Measurements from ENCODE around the gene SERPINA12.

The SERPINA12 gene

GRCh38 chr14:94509356-94509755 lies at the start of gene SERPINA12:
Gene SERPINA12, minus strand, starts transcription at chr14:94509469. Its CDS starts 11,072 bp downstream, at chr14:94498397.
- DNase-seq (ENCODE audit: low spot score), result no peak

- DNase-seq (ENCODE audit: low spot score), result no peak
Measured at GRCh38 chr14:94558842-94559241, 49.6 kb upstream of the SERPINA12 start.

- no peak for DNase-seq (ENCODE audit: low spot score)
Measured at GRCh38 chr14:94557327-94557726, 48.1 kb upstream of the SERPINA12 start.

- no peak for DNase-seq (ENCODE audit: low spot score)
Measured at GRCh38 chr14:94555991-94556390, 46.7 kb upstream of the SERPINA12 start.

DNA sequence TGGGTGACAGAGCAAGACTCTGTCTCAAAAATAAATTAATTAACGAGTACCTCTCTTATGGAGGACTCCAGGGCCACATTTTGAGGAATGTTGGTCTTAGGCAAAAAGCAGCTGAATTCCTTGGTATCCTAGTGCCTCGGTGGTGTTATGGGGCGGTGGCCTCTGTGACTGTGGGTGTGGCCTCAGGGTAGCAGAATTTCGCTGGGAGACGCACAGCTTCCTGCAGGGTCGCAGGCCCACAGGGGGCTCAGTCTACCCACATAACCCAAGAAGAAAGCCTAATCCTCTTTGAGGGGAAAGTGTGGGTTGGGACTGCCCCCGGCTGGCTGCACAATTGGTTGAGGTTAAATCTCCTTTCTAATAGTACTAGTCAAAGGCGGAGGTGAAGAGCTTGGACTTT lies 40.8 kb upstream of the SERPINA12 start:
- no peak for DNase-seq (ENCODE audit: low spot score)

GRCh38 chr14:94548999-94549985 lies 40.0 kb upstream of the SERPINA12 start:
- DNase-seq (ENCODE audit: low spot score), result peak; percentile 33

DNA sequence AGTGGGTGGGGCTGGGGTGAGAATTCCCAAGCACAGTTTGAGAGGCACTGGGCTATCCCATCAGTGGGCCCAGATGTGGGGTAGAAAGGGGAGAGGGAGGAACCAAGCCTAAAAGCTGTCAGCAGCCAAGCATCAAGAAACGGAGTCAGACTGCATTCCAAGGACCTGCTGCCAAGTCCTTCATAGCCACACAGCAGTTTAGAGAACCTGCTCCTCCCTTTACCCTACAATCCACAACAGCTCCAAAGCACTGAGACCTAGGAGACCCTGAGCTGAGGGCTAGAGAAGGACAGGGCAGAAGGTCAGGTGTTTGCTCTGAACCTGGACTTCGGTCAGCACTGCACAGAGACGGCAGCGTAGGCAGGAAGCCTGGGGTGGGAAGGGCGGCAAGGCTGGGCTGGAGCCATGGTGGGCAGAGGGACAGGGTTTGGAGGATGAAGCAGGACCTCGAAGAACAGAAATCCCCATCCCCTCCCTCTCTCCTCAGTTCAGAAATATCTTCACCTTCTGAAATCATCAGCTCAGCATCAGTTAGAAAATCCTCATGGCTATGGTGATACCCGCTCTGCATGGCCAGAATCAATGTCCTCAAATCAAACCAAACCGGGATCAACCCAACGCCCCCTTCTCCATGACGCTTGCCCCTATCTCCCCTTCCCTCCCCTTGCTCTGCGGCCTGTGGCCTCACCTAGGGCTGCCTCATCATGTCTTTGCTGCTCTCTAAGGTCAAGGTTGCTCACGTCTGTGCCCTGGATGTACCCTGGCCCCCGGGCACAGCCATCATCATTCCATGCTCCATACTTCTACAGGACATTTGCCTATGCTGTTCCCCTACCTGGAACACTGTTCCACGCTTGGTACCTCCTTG lies 39.1 kb upstream of the SERPINA12 start:
- DNase-seq (ENCODE audit: low spot score), result no peak

GRCh38 chr14:94547726-94548125 lies 38.5 kb upstream of the SERPINA12 start:
- DNase-seq (ENCODE audit: low spot score), result no peak

GRCh38 chr14:94547151-94547680 lies 37.9 kb upstream of the SERPINA12 start:
- DNase-seq (ENCODE audit: low spot score), result no peak

GRCh38 chr14:94545131-94545841 lies 36.0 kb upstream of the SERPINA12 start:
- no peak for DNase-seq (ENCODE audit: low spot score)

GRCh38 chr14:94544726-94545125 lies 35.5 kb upstream of the SERPINA12 start:
- no peak for DNase-seq (ENCODE audit: low spot score)

DNA sequence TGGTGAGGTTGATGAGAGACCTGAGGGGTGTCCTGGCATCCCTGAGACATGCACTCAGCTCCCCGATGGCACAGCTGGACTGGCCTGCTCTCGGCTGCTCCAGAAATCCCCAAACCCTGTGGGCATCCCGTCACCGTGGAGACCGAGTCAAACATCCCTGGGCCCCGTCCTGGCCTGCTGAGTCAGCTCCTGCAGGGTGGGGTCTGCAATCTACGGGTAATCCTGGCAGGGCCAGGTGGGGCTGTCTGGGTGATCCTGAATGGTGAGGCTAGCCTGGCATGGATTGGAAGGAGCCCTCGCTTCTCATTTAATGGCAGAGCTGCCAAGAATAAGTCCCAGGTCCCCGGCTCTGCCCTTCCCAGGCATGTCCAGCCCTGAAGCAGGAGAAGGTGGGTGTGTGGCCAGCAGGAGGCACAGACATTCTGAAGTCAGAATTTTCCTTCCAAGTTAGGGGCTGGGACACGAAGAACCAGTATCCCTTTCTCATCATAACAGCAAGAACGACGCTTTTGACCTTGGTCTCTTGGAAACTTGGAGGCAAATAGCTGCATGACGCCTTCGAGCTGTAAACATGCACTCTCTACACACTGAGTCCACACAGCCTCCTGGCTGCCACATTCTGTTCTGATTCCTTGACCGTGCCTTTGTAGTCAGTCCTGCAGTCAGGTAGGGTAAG lies 34.3 kb upstream of the SERPINA12 start:
- no peak for DNase-seq (ENCODE audit: low spot score)

GRCh38 chr14:94542811-94543440 lies 33.7 kb upstream of the SERPINA12 start:
- DNase-seq (ENCODE audit: low spot score), result no peak

- no peak for DNase-seq (ENCODE audit: low spot score)
Measured at GRCh38 chr14:94542111-94542810, 33.0 kb upstream of the SERPINA12 start.

- no peak for DNase-seq (ENCODE audit: low spot score)
Measured at GRCh38 chr14:94541234-94541975, 32.1 kb upstream of the SERPINA12 start.

DNA sequence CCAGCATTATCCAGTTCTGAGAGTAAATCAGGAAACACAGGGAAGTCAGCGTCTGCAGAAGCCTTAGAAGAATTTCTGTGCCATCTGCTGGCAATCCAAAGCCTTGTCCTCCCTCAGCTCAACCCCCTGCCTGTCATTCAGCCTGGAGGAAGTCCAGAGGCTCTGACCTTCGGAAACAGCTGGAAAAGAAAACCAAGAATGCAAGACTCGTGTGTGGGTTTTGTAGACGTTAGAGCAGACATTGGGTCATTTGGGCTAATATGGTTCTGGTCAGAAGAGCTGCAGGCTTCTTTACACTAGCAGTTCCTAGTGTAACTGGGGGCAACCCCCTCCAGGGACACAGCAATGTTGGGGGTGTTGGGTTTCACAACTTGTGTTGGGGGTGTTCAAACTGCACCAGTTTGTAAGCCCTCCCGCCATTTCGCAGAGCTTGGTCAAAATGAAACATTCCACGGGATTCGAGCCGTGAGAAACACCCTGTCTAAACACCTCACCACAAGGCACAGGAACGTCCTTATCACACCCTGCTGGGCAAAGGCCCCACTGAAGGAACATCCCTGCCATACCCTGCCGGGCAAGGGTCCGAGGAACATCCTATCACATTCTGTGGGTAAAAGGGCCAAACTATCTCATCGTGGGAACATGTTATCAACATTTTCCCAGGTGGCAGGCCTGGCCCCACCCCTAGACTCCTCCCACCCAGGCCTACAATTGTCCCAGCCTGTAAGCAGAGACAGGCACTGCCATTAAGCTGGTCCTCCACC lies 30.9 kb upstream of the SERPINA12 start:
- no peak for DNase-seq (ENCODE audit: low spot score)

GRCh38 chr14:94539181-94539580 lies 29.9 kb upstream of the SERPINA12 start:
- DNase-seq (ENCODE audit: low spot score), result no peak

GRCh38 chr14:94538070-94538740 lies 28.9 kb upstream of the SERPINA12 start:
- DNase-seq (ENCODE audit: low spot score), result no peak

Data from hematopoietic multipotent progenitor cell treated with erythropoietin and hydrocortisone succinate and interleukin-3 and kit ligand, for 17 days (in vitro differentiated cells).